ENCODE measurements around the gene RSPH3. TPM values are rescaled to one million over a fixed set of nuclear protein-coding genes. Genes with fewer than 3 reads are reported as not detected.

RSPH3 gene
- total and polyA plus RNA-seq, 2 of the 8 experiments (the other 6 are each of a cell fraction or from before 2014, with no cell fraction given) = 0.60 to 2.7 TPM

DNA sequence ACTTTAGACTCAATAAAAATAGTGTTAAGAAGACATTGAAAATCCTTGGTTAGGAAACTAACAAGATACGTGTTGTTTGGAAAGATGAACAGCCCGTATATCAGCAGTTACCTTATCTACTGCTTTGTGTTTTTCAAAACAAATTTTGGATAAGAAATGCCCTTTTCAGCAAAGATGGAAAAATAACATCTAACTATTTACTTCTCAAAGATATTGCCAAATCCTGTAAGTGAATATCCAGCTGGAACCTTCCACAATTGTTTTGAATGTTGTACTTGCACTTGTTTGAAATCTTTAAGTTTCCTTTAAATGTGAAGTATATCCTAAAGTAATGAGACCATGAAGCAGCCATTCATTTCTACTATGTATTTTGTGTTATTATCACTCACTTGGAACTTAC is 30.2 kb upstream of the RSPH3 start:
- no peak overlapping the region for H3K9ac ChIP-seq (replicated peaks in 1 of 4; ENCODE audit: extremely low read depth in 1 of 4, low read depth in 3 of 4, low read length in 3 of 4)
- H3K4ac ChIP-seq (replicated peaks; ENCODE audit: insufficient read length, low read depth, low read length) = no peak overlapping the region
- no peak overlapping the region for H3K27ac ChIP-seq (ENCODE audit: low read depth, low read length)
- H2BK15ac ChIP-seq (ENCODE audit: low read length) = no peak overlapping the region
- H3K4me2 ChIP-seq (ENCODE audit: insufficient read depth in 1 of 2, low read depth in 2 of 2, low read length in 2 of 2) = no peak overlapping the region
- H3K27me3 ChIP-seq (replicated peaks in 1 of 4; ENCODE audit: control insufficient read depth in 3 of 4, extremely low read depth in 1 of 4, insufficient read depth in 3 of 4, low read length in 3 of 4) = no peaks in the 10 kb centered on the region
- no peak overlapping the region for H4K5ac ChIP-seq (ENCODE audit: insufficient read length, low read depth, low read length)
- no peak overlapping the region for H3K56ac ChIP-seq (replicated peaks; ENCODE audit: insufficient read length, low read depth, low read length)
- no peak overlapping the region for H2BK20ac ChIP-seq (ENCODE audit: low read length)
- DNase-seq (ENCODE audit: low read depth in 1 of 2, low spot score in 2 of 2) (no peak), FAIRE-seq (no peak)
- H3K4me3 ChIP-seq (ENCODE audit: extremely low read depth in 1 of 4, insufficient read depth in 2 of 4, low read depth in 3 of 4, low read length in 4 of 4) = no peak overlapping the region
- ChIA-PET CTCF (ENCODE audit: partially characterized antibody) (interaction anchor here (0.8 kb wide), 1 partner anchor 21 kb away, joined by 4 read pairs; no protein-coding TSS in a partner anchor), POLR2A (ENCODE audit: partially characterized antibody) (interaction anchor here (0.6 kb wide), 1 partner anchor 504 kb away, joined by 3 read pairs; no protein-coding TSS in a partner anchor)
- H3K79me2 ChIP-seq (ENCODE audit: control insufficient read depth in 1 of 2, insufficient read depth in 2 of 2, low read length in 2 of 2) = no peaks in the 10 kb centered on the region
- no peak overlapping the region for H2AFZ ChIP-seq (ENCODE audit: low read length)
- no peak overlapping the region for H4K8ac ChIP-seq (ENCODE audit: extremely low read depth, insufficient read depth, low read length)
- no peaks in the 10 kb centered on the region for H3K79me1 ChIP-seq (ENCODE audit: low read depth, low read length)
- no peak overlapping the region for H3K18ac ChIP-seq (ENCODE audit: extremely low read depth, low read length)
- 82% methylated on average over 2 of the region's 2 CpGs; no CpG with 5 or more reads in 1 of the 2 experiments for WGBS, 2 experiments (ENCODE audit: extremely low coverage in 1 of 2, insufficient coverage in 1 of 2, insufficient read length in 1 of 2, insufficient replicate concordance in 2 of 2, low coverage in 1 of 2, low lambda C conversion rate in 2 of 2, missing lambda C conversion rate in 1 of 2)
- no peak overlapping the region for H2BK12ac ChIP-seq (ENCODE audit: low read depth, low read length)
- no peaks in the 10 kb centered on the region for H3K23me2 ChIP-seq (ENCODE audit: low read depth, low read length)
- no peak overlapping the region for H2BK5ac ChIP-seq (ENCODE audit: low read depth, low read length)
- H3K4me1 ChIP-seq (replicated peaks in 1 of 4; ENCODE audit: control insufficient read depth in 3 of 4, insufficient read depth in 4 of 4, low read length in 3 of 4) = no peaks in the 10 kb centered on the region
- no peaks in the 10 kb centered on the region for H3K36me3 ChIP-seq (ENCODE audit: control insufficient read depth in 2 of 4, insufficient read depth in 4 of 4, low read length in 3 of 4)
- no peak overlapping the region for H2BK120ac ChIP-seq (replicated peaks; ENCODE audit: low read depth, low read length)
- H3K14ac ChIP-seq (ENCODE audit: insufficient read length) = no peak overlapping the region
- no peak overlapping the region for H3K23ac ChIP-seq (ENCODE audit: insufficient read length)
- H2AK5ac ChIP-seq (ENCODE audit: low read depth, low read length) = no peak overlapping the region
- no peaks in the 10 kb centered on the region for H4K20me1 ChIP-seq (replicated peaks in 1 of 2; ENCODE audit: control insufficient read depth in 1 of 2, insufficient read depth in 2 of 2, low read length in 2 of 2)
- H4K91ac ChIP-seq (replicated peaks; ENCODE audit: insufficient read length, low read length) = no peak overlapping the region
- H3K9me3 ChIP-seq (ENCODE audit: insufficient read depth in 2 of 2, low read depth in 1 of 2, low read length in 1 of 2) = peaks cover 0 to 4% of the 10 kb centered on the region in 2 experiments; a peak in 2 of 4 replicates
- no peak for TF ChIP-seq ZNF274 (IDR thresholded peaks at IDR 0.05; ENCODE audit: borderline replicate concordance, extremely low read depth, low read length)
- no peak for TF ChIP-seq CHD1 (IDR thresholded peaks at IDR 0.05; ENCODE audit: low read depth, low read length)
- TF ChIP-seq SIRT6 (IDR thresholded peaks at IDR 0.05; ENCODE audit: low read length) = no peak
- no peak for TF ChIP-seq RBBP5 (IDR thresholded peaks at IDR 0.05; ENCODE audit: borderline replicate concordance, low read depth, low read length)
- TF ChIP-seq GABPA (IDR thresholded peaks at IDR 0.05; ENCODE audit: borderline replicate concordance, insufficient read depth, low read length) = no peak
- TF ChIP-seq PHF8 (conservative IDR thresholded peaks at IDR 0.05; ENCODE audit: low read depth, low read length) = no peak
- no peak for TF ChIP-seq SUZ12 (IDR thresholded peaks at IDR 0.05; ENCODE audit: low read length)
- no peak for TF ChIP-seq TBP (IDR thresholded peaks at IDR 0.05; ENCODE audit: low read depth, low read length)
- TF ChIP-seq SIX5 (IDR thresholded peaks at IDR 0.05; ENCODE audit: low read depth, low read length) = no peak
- no peak for TF ChIP-seq FOSL1 (IDR thresholded peaks at IDR 0.05; ENCODE audit: insufficient read depth, low read depth, low read length)
- TF ChIP-seq TAF1 (IDR thresholded peaks at IDR 0.05; ENCODE audit: low read depth, low read length) = no peak
- TF ChIP-seq CTBP2 (IDR thresholded peaks at IDR 0.05; ENCODE audit: borderline replicate concordance, insufficient read depth, insufficient read length, low read length) = no peak
- TF ChIP-seq HDAC2 (IDR thresholded peaks at IDR 0.05; ENCODE audit: borderline replicate concordance in 1 of 2, low read depth in 2 of 2, low read length in 2 of 2) = no peak
- no peak for TF ChIP-seq SP2 (IDR thresholded peaks at IDR 0.05; ENCODE audit: low read length)
- TF ChIP-seq SAP30 (IDR thresholded peaks at IDR 0.05; ENCODE audit: insufficient read depth, insufficient replicate concordance, low read length) = no peak

Measured in H1 (cell line).